ENCODE data around the gene PFKFB2. TPM values are rescaled to one million over a fixed set of nuclear protein-coding genes. Genes with fewer than 3 reads are reported as not detected.

PFKFB2 gene
- 6.5 and 8.2 TPM in 2 replicates for polyA plus RNA-seq

GRCh38 chr1:207052911-207053769, at the start of gene PFKFB2:
Gene PFKFB2 (plus strand): TSS chr1:207053275. CDS start chr1:207054718, 1,443 bp downstream.

GRCh38 chr1:207032528-207033017, 20.5 kb upstream of the PFKFB2 start, which contains the start of gene C1orf116:
Gene C1orf116 (minus strand): TSS chr1:207032756. CDS start chr1:207027598, 5,158 bp downstream.

GRCh38 chr1:207051191-207051943, 1.7 kb upstream of the PFKFB2 start, which contains the start of gene YOD1:
Gene YOD1 (minus strand): TSS chr1:207051208. CDS start chr1:207051030, 178 bp downstream.

GRCh38 chr1:207088701-207089626, 35.9 kb downstream of the PFKFB2 start, which contains the start of gene C4BPB:
Gene C4BPB (plus strand): TSS chr1:207088860. CDS start chr1:207089532, 672 bp downstream.

GRCh38 chr1:207103892-207104373, 50.9 kb downstream of the PFKFB2 start, which contains the start of gene C4BPA:
Gene C4BPA (plus strand): TSS chr1:207104233. CDS start chr1:207113026, 8,793 bp downstream.

Other genes with a start within 250 kb of the PFKFB2 start
- gene IL20, start 187.7 kb upstream of the PFKFB2 start, polyA plus RNA-seq, result not detected in 2 replicates
- gene IL24, start 155.8 kb upstream of the PFKFB2 start, polyA plus RNA-seq, result not detected in 2 replicates
- gene FCMR, start 131.3 kb upstream of the PFKFB2 start, polyA plus RNA-seq, result not detected in 2 replicates
- not detected in 2 replicates for gene PIGR, start 106.8 kb upstream of the PFKFB2 start, polyA plus RNA-seq
- gene FCAMR, start 82.8 kb upstream of the PFKFB2 start, polyA plus RNA-seq, result not detected in 2 replicates
- not detected in 2 replicates for gene C1orf116, start 20.5 kb upstream of the PFKFB2 start, polyA plus RNA-seq
- 2.4 and 2.8 TPM in 2 replicates for gene YOD1, start 2.1 kb upstream of the PFKFB2 start, polyA plus RNA-seq
- not detected in 2 replicates for gene C4BPB, start 35.6 kb downstream of the PFKFB2 start, polyA plus RNA-seq
- gene C4BPA, start 51.0 kb downstream of the PFKFB2 start, polyA plus RNA-seq, result 0.11 TPM in 1 of 2 replicates, not detected in the other